HTERT RPE-1 (cell line): ENCODE measurements around the gene ABCG4.
"Not testable (repeated sequence)": the region's sequence is repeated elsewhere in the genome, so short reads cannot be mapped to it uniquely, and the experiment has no call there.

Experiments used
- in situ Hi-C: fragments of 300-500 bp; cut with MboI; formaldehyde crosslinking; loops from 4 replicates; pipeline ENCODE4 v1.14.3; 2020; ENCODE audit warnings: low sequenced_read_pairs

ABCG4 gene

GRCh38 chr11:119115484-119116234 is 33.2 kb upstream of the ABCG4 start:
- in situ Hi-C loops, result no loop called here

- in situ Hi-C loops, result no loop called here
These were observed 32.6 kb upstream of the ABCG4 start for GRCh38 chr11:119116235-119116594.

GRCh38 chr11:119116601-119117000 is 32.3 kb upstream of the ABCG4 start:
- in situ Hi-C loops, result no loop called here

- in situ Hi-C loops, result no loop called here
These were observed 31.7 kb upstream of the ABCG4 start for GRCh38 chr11:119117004-119117706.

GRCh38 chr11:119118227-119118626 is 30.6 kb upstream of the ABCG4 start:
- in situ Hi-C loops, result no loop called here

- in situ Hi-C loops, result no loop called here
These were observed 29.9 kb upstream of the ABCG4 start for GRCh38 chr11:119118946-119119345.

- in situ Hi-C loops, result no loop called here
These were observed 28.2 kb upstream of the ABCG4 start for GRCh38 chr11:119120639-119121007.

- in situ Hi-C loops, result no loop called here
These were observed 27.6 kb upstream of the ABCG4 start, which contains the start of gene HINFP for GRCh38 chr11:119121008-119121810. TSS of gene HINFP (plus strand) at chr11:119121580. CDS start at chr11:119126945, 5,365 bp downstream.

GRCh38 chr11:119121811-119122124 is 27.1 kb upstream of the ABCG4 start:
- in situ Hi-C loops, result no loop called here

- in situ Hi-C loops, result no loop called here
These were observed 23.0 kb upstream of the ABCG4 start for GRCh38 chr11:119125821-119126220.

- in situ Hi-C loops, result no loop called here
These were observed 22.1 kb upstream of the ABCG4 start for GRCh38 chr11:119126675-119127268.

- in situ Hi-C loops, result no loop called here
These were observed 18.2 kb upstream of the ABCG4 start for GRCh38 chr11:119130662-119131061.

GRCh38 chr11:119134389-119134978 is 14.4 kb upstream of the ABCG4 start:
- in situ Hi-C loops, result no loop called here

- in situ Hi-C loops, result not testable (repeated sequence)
These were observed 9.6 kb upstream of the ABCG4 start for GRCh38 chr11:119139276-119139675.

- in situ Hi-C loops, result no loop called here
These were observed 3.9 kb upstream of the ABCG4 start for GRCh38 chr11:119144825-119145486.

- in situ Hi-C loops, result no loop called here
These were observed 3.3 kb upstream of the ABCG4 start for GRCh38 chr11:119145551-119145950.

GRCh38 chr11:119147604-119148333 is 1.1 kb upstream of the ABCG4 start:
- in situ Hi-C loops, result no loop called here

GRCh38 chr11:119148720-119149017 is 183 bp upstream of the ABCG4 start:
- in situ Hi-C loops, result no loop called here

GRCh38 chr11:119149786-119150275 is 979 bp downstream of the ABCG4 start:
- in situ Hi-C loops, result no loop called here

GRCh38 chr11:119152043-119152442 is 3.2 kb downstream of the ABCG4 start:
- in situ Hi-C loops, result no loop called here
